Loucy (cell line): ENCODE measurements around the gene SLC35F1.

ENCODE experiments used
- H2AFZ ChIP-seq: fragments of 200-600 bp; sonication (generic); 2 replicates; pipeline ENCODE4 v1.6.0; 2016; ENCODE audit warnings: antibody characterized with exemption, mild to moderate bottlenecking, low read length, moderate library complexity
- H3F3A ChIP-seq: fragments of 200-600 bp; 2 replicates; pipeline ENCODE4 v1.6.0; 2016; ENCODE audit warnings: antibody characterized with exemption, low read depth, mild to moderate bottlenecking
- H3K27me3 ChIP-seq: fragments of 200-600 bp; sonication (generic); 2 replicates; pipeline ENCODE4 v1.6.1; 2014; ENCODE audit warnings: low read length, mild to moderate bottlenecking; ENCODE audit not compliant: insufficient read depth, poor library complexity, severe bottlenecking
- H3K36me3 ChIP-seq: fragments of 200-600 bp; sonication (generic); 2 replicates; pipeline ENCODE4 v1.6.1; 2016; ENCODE audit warnings: low read length; ENCODE audit not compliant: insufficient read depth
- H3K4me1 ChIP-seq: fragments of 200-600 bp; sonication (generic); 2 replicates; pipeline ENCODE4 v1.5.1; 2014; ENCODE audit warnings: low read length, mild to moderate bottlenecking; ENCODE audit not compliant: insufficient read depth, poor library complexity, severe bottlenecking
- H3K4me2 ChIP-seq: fragments of 200-600 bp; sonication (generic); 2 replicates; pipeline ENCODE4 v1.6.0; 2014; ENCODE audit warnings: antibody characterized with exemption, low read length, low read depth, mild to moderate bottlenecking; ENCODE audit not compliant: poor library complexity, severe bottlenecking
- H3K4me3 ChIP-seq: fragments of 200-600 bp; sonication (generic); 2 replicates; pipeline ENCODE4 v1.5.1; 2014; ENCODE audit warnings: low read length, mild to moderate bottlenecking, mixed read lengths; ENCODE audit not compliant: poor library complexity, severe bottlenecking
- H3K79me2 ChIP-seq: fragments of 200-600 bp; sonication (generic); 2 replicates; pipeline ENCODE4 v1.6.1; 2014; ENCODE audit warnings: low read length; ENCODE audit not compliant: insufficient read depth
- H3K9ac ChIP-seq: fragments of 200-600 bp; sonication (generic); 2 replicates; pipeline ENCODE4 v1.6.0; 2014; ENCODE audit warnings: mild to moderate bottlenecking, low read depth, low read length, moderate library complexity; ENCODE audit not compliant: poor library complexity, severe bottlenecking
- H3K9me2 ChIP-seq: fragments of 200-600 bp; sonication (generic); replicated peaks from 2 replicates; pipeline ENCODE4 v1.6.1; 2016; ENCODE audit warnings: low read depth, low read length, mixed read lengths
- H3K9me3 ChIP-seq: fragments of 200-600 bp; sonication (generic); 2 replicates; pipeline ENCODE4 v1.6.1; 2014; ENCODE audit warnings: mild to moderate bottlenecking, antibody characterized with exemption, low read length, low read depth; ENCODE audit not compliant: insufficient read depth
- H4K20me1 ChIP-seq: fragments of 200-600 bp; sonication (generic); 2 replicates; pipeline ENCODE4 v1.6.0; 2014; ENCODE audit warnings: antibody characterized with exemption, low read length, mild to moderate bottlenecking; ENCODE audit not compliant: insufficient read depth, poor library complexity, severe bottlenecking
- CTCF ChIP-seq: fragments of 200-600 bp; sonication (generic); conservative IDR thresholded peaks from 2 replicates; pipeline ENCODE4 v1.5.1; 2014; ENCODE audit warnings: mild to moderate bottlenecking, antibody characterized with exemption, low read length
- EZH2phosphoT487 ChIP-seq: fragments of 200-600 bp; IDR thresholded peaks from 2 replicates; pipeline ENCODE4 v1.6.1; 2018; ENCODE audit warnings: antibody characterized with exemption, mild to moderate bottlenecking, moderate library complexity, borderline replicate concordance

The SLC35F1 gene

GRCh38 chr6:118280210-118280609, 373.1 kb downstream of the SLC35F1 start:
- H2AFZ ChIP-seq: no peak overlapping the region
- H3K36me3 ChIP-seq: no peaks in the 10 kb centered on the region
- no peaks in the 10 kb centered on the region for H3K27me3 ChIP-seq
- H3K4me1 ChIP-seq: no peaks in the 10 kb centered on the region
- H3K9me3 ChIP-seq: no peaks in the 10 kb centered on the region
- no peak for TF ChIP-seq EZH2phosphoT487
- TF ChIP-seq CTCF: no peak
- no peaks in the 10 kb centered on the region for H3F3A ChIP-seq
- H3K79me2 ChIP-seq: no peaks in the 10 kb centered on the region
- H3K9ac ChIP-seq: no peak overlapping the region
- no peak overlapping the region for H3K4me3 ChIP-seq
- H3K9me2 ChIP-seq: no peaks in the 10 kb centered on the region
- H4K20me1 ChIP-seq: no peaks in the 10 kb centered on the region
- no peak overlapping the region for H3K4me2 ChIP-seq

GRCh38 chr6:118281291-118281690, 374.2 kb downstream of the SLC35F1 start:
- Histone ChIP-seq H3K4me2 (no peak overlapping the region), H3K79me2 (no peaks in the 10 kb centered on the region), H3K4me3 (no peak overlapping the region), H2AFZ (no peak overlapping the region), H3K9me2 (no peaks in the 10 kb centered on the region), H3K27me3 (no peaks in the 10 kb centered on the region), H3K9ac (no peak overlapping the region), H4K20me1 (no peaks in the 10 kb centered on the region), H3F3A (no peaks in the 10 kb centered on the region), H3K9me3 (no peaks in the 10 kb centered on the region), H3K36me3 (no peaks in the 10 kb centered on the region), H3K4me1 (no peaks in the 10 kb centered on the region)
- no peak for TF ChIP-seq EZH2phosphoT487
- peak; percentile 16; the same call in 1 of the 2 replicates for TF ChIP-seq CTCF

- H3K4me2 ChIP-seq: no peak overlapping the region
- H2AFZ ChIP-seq: no peak overlapping the region
- H4K20me1 ChIP-seq: no peaks in the 10 kb centered on the region
- no peaks in the 10 kb centered on the region for H3K4me1 ChIP-seq
- peak; percentile 91 for TF ChIP-seq CTCF
- no peak for TF ChIP-seq EZH2phosphoT487
- H3F3A ChIP-seq: no peaks in the 10 kb centered on the region
- no peaks in the 10 kb centered on the region for H3K27me3 ChIP-seq
- H3K36me3 ChIP-seq: no peaks in the 10 kb centered on the region
- no peak overlapping the region for H3K9ac ChIP-seq
- no peaks in the 10 kb centered on the region for H3K9me2 ChIP-seq
- H3K9me3 ChIP-seq: no peaks in the 10 kb centered on the region
- H3K4me3 ChIP-seq: no peak overlapping the region
- no peaks in the 10 kb centered on the region for H3K79me2 ChIP-seq
Measured at GRCh38 chr6:118283766-118284165, 376.7 kb downstream of the SLC35F1 start.
